HG02981 (cell line): ENCODE measurements around the gene STAC.
"Not testable (repeated sequence)": the region's sequence is repeated elsewhere in the genome, so short reads cannot be mapped to it uniquely, and the experiment has no call there.

Source experiments
- ATAC-seq: cut with Tn5 transposase; IDR thresholded peaks from one replicate; pipeline ENCODE4 v1.9.1; 2021; ENCODE audit warnings: mild to moderate bottlenecking, moderate library complexity; ENCODE audit not compliant: unreplicated experiment

STAC gene

GRCh38 chr3:36476286-36476942 lies 96.1 kb downstream of the STAC start:
- ATAC-seq = no peak

DNA sequence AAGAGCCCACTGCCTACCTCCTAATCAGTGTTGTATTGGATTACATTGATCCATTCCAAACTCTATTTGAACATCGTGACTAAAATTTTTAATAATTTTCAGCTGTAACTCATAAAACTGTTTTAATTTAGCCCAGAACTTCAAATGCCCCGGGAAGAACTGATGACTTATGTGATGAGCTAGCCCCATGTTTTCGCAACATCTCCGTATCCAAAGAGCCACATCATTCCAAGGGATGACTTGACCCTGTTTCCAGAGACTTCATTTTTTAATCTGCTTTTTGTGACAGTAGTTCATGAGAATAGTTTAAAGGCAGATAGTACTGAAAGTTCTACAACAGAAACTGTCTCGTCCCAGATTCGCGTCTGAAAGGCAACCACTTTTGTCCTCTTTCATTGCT lies 97.4 kb downstream of the STAC start:
- ATAC-seq = no peak

- ATAC-seq = no peak
These were observed 100.8 kb downstream of the STAC start for GRCh38 chr3:36480911-36481648.

GRCh38 chr3:36482256-36482655 lies 102.0 kb downstream of the STAC start:
- ATAC-seq = no peak

DNA sequence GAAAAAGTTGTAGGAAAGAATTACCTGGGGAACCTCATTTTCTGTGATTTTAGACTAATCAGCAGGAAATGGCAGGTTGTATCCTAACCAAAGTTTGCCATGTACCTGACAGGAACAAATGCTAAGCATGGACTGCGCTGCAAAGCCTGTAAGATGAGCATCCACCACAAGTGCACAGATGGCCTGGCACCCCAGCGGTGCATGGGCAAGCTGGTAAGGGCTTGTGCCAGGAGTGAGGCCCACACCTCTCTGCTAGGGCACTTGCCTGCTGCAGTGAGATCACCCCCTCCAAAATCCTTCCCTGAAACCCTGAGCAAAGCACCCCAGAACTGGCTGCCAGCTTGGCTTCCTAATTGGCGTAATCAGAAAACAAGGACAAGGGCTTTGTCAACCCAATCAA lies 102.6 kb downstream of the STAC start:
- ATAC-seq = no peak

DNA sequence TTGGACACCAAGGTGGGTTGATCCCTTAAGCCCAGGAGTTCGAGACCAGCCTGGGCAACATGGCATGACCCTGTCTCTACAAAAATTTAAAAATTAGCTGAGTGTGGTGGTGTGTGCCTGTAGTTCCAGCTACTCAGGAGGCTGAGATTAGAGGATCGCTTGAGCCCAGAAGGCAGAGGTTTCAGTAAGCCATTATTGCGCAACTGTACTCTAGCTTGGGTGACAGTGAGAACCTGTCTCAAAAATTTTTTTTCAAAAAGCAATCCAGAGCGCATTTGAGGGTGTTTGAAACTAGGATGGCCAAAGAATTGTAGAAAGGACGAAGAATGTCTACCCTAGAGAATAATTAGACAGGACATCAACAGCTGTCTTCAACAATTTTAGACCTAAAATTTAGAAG lies 103.4 kb downstream of the STAC start:
- no peak for ATAC-seq

- no peak for ATAC-seq
These were observed 104.1 kb downstream of the STAC start for GRCh38 chr3:36484386-36484785.

DNA sequence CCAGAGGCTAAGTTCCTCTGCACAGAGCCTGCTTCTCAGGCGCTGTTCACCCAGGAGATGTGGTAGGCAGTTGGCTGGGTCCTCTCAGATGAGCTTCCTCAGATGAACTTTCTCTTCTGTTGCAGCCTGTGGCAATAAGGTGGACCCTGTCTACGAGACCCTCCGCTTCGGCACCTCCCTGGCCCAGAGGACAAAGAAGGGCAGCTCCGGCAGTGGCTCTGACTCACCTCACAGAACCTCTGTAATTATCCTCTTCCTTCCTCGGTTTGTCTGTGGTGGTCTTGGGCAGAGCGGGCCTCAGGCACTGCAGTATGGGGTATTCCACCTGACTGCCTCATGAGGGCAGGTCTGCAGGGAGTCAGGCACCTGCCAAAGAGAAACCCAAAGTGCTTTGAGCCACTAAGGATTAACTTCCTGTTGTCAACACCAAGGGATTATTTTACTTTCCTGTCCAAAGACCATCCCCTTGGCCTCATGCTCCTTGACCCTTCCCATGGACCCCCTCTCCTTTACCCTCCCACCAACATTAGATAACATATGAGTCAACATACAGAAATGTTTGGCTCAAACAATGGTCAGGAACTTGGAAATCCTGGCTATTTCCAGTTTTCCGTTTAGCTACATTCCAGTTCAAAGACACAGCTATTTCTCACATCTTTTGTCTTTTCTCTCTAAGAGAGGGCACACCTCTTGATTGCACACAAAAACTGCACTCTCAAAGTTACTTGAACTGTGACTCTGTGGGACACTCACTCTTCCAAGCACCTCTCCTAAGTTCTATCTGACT lies 105.9 kb downstream of the STAC start:
- no peak for ATAC-seq

DNA sequence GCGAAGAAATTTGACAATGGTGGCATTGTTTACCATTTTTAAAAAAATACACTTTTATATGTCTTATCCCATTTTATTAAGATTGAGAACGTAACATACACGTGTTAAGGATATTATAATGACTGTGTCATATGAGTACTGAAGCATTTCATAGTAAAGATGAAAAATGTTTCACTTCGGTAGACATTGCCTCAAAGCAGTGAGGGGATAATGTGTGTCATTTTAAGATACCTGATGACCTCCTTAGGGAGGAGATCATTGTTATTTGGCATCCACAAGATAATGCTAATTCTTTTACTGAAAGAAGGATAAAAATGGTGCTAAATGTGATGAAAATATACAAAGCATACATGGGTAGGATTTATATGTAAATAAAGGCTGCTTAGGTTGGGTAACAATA lies 107.3 kb downstream of the STAC start:
- no peak for ATAC-seq

GRCh38 chr3:36488077-36488789 lies 107.9 kb downstream of the STAC start:
- ATAC-seq = no peak

GRCh38 chr3:36489101-36489500 lies 108.8 kb downstream of the STAC start:
- ATAC-seq = no peak

DNA sequence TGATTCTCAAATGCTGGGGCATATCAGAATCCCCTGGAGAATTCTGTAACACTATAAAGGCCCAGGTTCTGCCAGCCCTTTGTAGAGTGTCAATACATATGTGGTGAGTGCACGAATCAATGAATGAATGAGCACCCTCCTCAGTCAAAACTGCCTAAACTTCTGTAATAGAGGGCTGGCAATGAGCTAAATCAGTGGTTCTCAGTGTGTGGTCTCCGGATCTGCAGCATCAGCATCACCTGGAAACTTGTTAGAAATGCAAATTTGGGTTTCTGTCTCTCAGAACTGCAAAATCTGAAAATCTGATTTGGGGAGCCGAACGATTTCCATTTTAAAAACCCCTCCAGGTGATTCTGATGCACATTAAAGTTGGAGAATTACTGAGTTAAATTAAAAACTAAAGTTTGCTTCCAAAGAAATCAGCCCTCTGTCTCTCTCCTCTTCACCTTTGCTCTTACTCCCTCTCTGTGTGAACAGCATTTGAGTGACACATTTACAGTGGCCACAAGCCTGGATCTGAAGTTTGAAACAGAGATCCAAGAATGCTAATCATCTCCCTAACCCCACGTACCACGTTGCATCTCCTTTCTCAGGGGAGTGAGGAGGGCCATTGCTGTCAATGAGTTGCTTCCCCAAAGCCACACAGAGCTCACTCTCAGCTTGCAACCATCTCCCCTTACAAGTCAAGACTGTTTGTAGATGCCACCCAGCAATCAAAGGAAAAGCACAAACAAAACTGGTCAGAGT lies 109.5 kb downstream of the STAC start:
- no peak for ATAC-seq

DNA sequence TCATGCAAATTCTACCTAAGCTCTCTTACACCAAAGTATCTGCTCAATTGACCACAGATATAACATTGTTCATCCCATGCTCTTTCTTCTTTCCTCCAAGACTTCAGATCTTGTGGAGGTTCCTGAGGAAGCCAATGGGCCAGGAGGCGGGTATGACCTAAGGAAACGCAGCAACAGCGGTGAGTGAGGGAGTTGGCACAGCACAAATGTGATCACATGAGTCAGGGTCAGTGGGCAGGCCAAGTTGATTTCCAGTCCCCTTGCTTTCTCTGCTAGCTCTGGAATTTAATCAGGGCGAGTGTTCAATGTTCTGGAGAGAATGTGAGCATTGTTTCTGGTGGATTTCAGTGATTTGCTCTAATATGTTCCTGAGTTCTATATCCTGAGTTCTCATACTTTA lies 112.7 kb downstream of the STAC start:
- no peak for ATAC-seq

DNA sequence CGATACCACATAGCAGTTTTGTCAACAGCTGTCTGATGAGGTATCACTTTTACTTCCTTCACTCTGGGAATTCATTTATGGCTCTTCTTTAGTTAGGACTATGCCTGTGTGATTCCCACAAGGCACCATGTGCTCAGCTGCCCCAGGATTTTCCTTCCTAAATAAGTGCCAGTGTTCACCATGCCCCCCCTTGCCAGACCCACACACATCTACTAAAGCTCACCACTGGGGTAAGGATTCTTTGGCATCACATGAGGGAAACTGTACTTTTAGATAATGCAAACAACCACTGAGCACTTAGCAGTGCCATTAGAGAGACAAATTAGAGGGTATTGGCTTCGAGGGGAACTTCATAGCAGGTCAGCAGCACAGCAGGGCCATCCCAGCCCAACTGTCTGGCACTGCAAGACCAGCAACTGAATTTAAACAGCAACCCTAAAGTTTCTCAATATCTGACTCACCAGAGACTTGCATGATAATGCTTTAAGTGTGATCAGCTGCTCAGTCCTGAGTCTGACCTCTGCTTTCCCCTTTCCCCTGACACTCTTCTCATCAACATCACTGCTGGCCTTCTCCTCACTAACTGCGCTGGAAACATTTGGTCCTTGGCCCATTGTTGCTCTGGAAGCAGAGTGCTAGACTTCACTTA lies 114.3 kb downstream of the STAC start:
- no peak for ATAC-seq

DNA sequence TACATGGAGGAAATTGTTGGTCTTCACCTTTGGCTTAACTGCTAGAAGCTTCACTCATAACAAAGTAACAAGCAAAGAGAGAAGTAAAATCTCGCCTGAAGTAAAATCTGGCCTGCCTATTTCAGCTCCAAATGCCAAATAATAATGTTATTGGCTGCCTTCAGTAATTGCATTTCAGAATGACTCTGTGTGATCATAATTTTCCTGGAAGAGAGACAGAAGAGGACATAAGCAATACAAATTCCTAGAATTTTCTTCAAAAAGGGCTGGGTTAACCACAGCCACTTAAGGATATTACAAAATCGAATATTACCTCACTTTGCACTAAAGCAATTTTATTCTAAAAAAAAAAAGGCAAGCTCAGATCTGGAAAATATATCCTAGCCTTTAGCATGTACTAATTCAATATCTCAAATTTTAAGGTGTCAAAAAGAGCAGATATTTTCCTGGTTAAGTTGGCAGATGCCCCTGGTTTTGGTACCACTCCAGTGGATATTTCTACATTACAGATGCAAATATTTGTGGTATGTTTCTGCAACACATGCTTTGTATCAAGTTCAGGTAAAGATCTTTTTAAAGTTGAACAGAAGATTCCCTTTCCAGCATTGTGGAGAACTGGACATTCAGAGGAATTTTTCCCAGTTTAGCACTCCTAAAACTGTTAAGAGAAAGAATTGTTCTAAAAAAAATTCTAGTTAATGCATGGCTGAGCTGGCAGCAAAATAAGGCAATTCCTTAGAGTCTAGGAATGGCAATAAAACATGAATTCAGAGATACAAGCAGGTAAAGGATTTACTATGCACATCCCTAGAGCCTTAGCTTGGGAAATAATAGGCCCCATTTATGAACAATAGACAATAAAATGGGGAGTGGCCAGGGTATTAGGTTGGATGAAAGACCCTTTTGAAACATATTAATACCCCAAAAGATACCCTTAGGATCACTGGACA lies 116.7 kb downstream of the STAC start:
- no peak for ATAC-seq

DNA sequence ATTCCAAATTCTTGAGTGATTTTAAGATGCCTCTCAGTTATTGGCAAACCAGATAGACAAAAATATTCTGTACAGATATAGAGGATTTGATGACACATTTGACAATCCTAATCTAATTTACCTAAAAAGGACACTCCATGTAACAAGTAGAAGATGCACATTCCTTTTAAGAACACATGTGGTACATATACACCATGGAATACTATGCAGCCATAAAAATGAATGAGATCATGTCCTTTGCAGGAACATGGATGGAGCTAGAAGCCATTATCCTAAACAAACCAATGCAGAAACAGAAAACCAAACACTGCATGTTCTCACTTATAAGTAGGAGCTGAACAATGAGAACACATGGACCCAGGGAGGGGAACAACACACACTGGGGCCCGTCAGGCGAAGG lies 119.7 kb downstream of the STAC start:
- ATAC-seq = not testable (repeated sequence)

GRCh38 chr3:36501616-36502015 lies 121.3 kb downstream of the STAC start:
- ATAC-seq = no peak

DNA sequence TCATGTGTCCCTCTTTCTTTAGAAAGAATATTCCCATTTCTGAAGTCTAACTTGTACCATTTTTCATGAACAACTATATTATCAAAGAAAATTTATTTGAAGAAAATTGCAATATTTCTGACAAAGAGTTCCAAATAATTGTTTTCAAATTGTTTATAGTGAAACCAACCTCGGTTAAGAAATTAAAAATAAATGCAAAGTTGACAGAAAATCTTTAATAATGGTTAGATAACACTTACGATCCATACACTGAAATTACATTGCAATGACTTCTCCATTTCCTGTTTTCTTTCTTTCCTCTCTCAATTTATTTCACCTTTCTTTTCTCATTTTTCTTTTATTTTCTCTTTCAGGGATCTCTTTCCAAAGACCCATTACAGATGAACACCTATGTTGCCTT lies 125.1 kb downstream of the STAC start:
- ATAC-seq = no peak
